Type B pancreatic cell (in vitro differentiated cells): ENCODE data around the gene PPP1R7. TPM values are rescaled to one million over a fixed set of nuclear protein-coding genes. Genes with fewer than 3 reads are reported as not detected.

Experiments used
- DNase-seq: peaks from one replicate; pipeline ENCODE4 v3.0.0; 2021; ENCODE audit warnings: mixed read lengths; ENCODE audit not compliant: unreplicated experiment; ENCODE audit errors: extremely low spot score
- H3K27ac Mint-ChIP-seq: 2 replicates; pipeline ENCODE4 v1.8.0; 2021; ENCODE audit warnings: mild to moderate bottlenecking, mixed read lengths
- H3K27me3 Mint-ChIP-seq: 2 replicates; pipeline ENCODE4 v1.8.0; 2021; ENCODE audit warnings: mixed read lengths
- H3K36me3 Mint-ChIP-seq: 2 replicates; pipeline ENCODE4 v1.8.0; 2021; ENCODE audit warnings: mixed read lengths
- H3K4me1 Mint-ChIP-seq: one replicate; pipeline ENCODE4 v1.8.0; 2021; ENCODE audit warnings: mixed read lengths; ENCODE audit not compliant: unreplicated experiment
- H3K4me3 Mint-ChIP-seq: 2 replicates; pipeline ENCODE4 v1.8.0; 2021; ENCODE audit warnings: mild to moderate bottlenecking, mixed read lengths
- H3K9me3 Mint-ChIP-seq: 2 replicates; pipeline ENCODE4 v1.8.0; 2021; ENCODE audit warnings: mixed read lengths
- CTCF ChIP-seq: fragments of 200-600 bp; sonication (generic); conservative IDR thresholded peaks from 2 replicates; pipeline ENCODE4 v1.5.0; 2021; ENCODE audit warnings: antibody characterized with exemption, mild to moderate bottlenecking
- total RNA-seq: library from RNA; stranded (reverse); gene quantifications from 2 replicates; pipeline ENCODE4 v1.2.1, GENCODE V29; 2021; ENCODE audit warnings: low replicate concordance

The PPP1R7 gene
- total RNA-seq, 1 donor from 2014 or later: 50.7 TPM

GRCh38 chr2:241184901-241185300 is 34.6 kb downstream of the PPP1R7 start:
- no peak for DNase-seq
- H3K27me3 Mint-ChIP-seq: no peaks in the 10 kb centered on the region
- H3K9me3 Mint-ChIP-seq: no peaks in the 10 kb centered on the region
- TF ChIP-seq CTCF: no peak
- H3K27ac Mint-ChIP-seq: no peak overlapping the region
- H3K4me3 Mint-ChIP-seq: no peak overlapping the region
- H3K36me3 Mint-ChIP-seq: no peaks in the 10 kb centered on the region
- no peaks in the 10 kb centered on the region for H3K4me1 Mint-ChIP-seq

GRCh38 chr2:241185961-241186360 is 35.7 kb downstream of the PPP1R7 start:
- Mint-ChIP-seq H3K27ac (no peak overlapping the region), H3K4me3 (no peak overlapping the region), H3K27me3 (no peaks in the 10 kb centered on the region), H3K4me1 (no peaks in the 10 kb centered on the region), H3K36me3 (no peaks in the 10 kb centered on the region), H3K9me3 (no peaks in the 10 kb centered on the region)
- no peak for TF ChIP-seq CTCF
- no peak for DNase-seq

GRCh38 chr2:241187101-241187917 is 37.0 kb downstream of the PPP1R7 start:
- Mint-ChIP-seq H3K27me3 (no peaks in the 10 kb centered on the region), H3K27ac (no peak overlapping the region), H3K9me3 (no peaks in the 10 kb centered on the region), H3K4me1 (no peaks in the 10 kb centered on the region), H3K4me3 (no peak overlapping the region), H3K36me3 (no peaks in the 10 kb centered on the region)
- no peak for DNase-seq
- TF ChIP-seq CTCF: no peak

- Mint-ChIP-seq H3K36me3 (no peaks in the 10 kb centered on the region), H3K4me1 (no peaks in the 10 kb centered on the region), H3K27me3 (no peaks in the 10 kb centered on the region), H3K4me3 (no peak overlapping the region), H3K27ac (no peak overlapping the region), H3K9me3 (no peaks in the 10 kb centered on the region)
- no peak for DNase-seq
- TF ChIP-seq CTCF: no peak
These were observed 37.6 kb downstream of the PPP1R7 start for GRCh38 chr2:241187918-241188234.

GRCh38 chr2:241188361-241189092 is 38.3 kb downstream of the PPP1R7 start, which contains the start of gene ANO7:
Gene ANO7, plus strand, starts transcription at chr2:241188677. Its CDS starts 1,387 bp downstream, at chr2:241190064.
- no peaks in the 10 kb centered on the region for H3K36me3 Mint-ChIP-seq
- no peak within 1 kb of the TSS for H3K27ac Mint-ChIP-seq
- no peaks in the 10 kb centered on the region for H3K4me1 Mint-ChIP-seq
- no peak within 1 kb of the TSS for H3K4me3 Mint-ChIP-seq
- no peak for DNase-seq
- no peaks in the 10 kb centered on the region for H3K9me3 Mint-ChIP-seq
- no peaks in the 10 kb centered on the region for H3K27me3 Mint-ChIP-seq
- TF ChIP-seq CTCF: no peak
